VCaP (cell line): Measurements from ENCODE around the gene OR52N5.

ENCODE experiments used
- H3K27ac ChIP-seq: fragments of 450-650 bp; 2 replicates; pipeline ENCODE4 v1.5.1; 2017
- CTCF ChIP-seq: fragments of 450-650 bp; conservative IDR thresholded peaks from 2 replicates; pipeline ENCODE4 v1.5.1; 2017; ENCODE audit warnings: mild to moderate bottlenecking, moderate library complexity

OR52N5 gene

GRCh38 chr11:5783255-5783654 lies at the start of gene OR52N5:
TSS of gene OR52N5 (minus strand) at chr11:5783355. CDS start at chr11:5778634, 4,721 bp downstream.
- no peak within 1 kb of the TSS for H3K27ac ChIP-seq
- TF ChIP-seq CTCF = no peak

- TF ChIP-seq CTCF = no peak
- no peak overlapping the region for H3K27ac ChIP-seq
Observed at GRCh38 chr11:5831196-5831829, 48.2 kb upstream of the OR52N5 start.

- no peak overlapping the region for H3K27ac ChIP-seq
- TF ChIP-seq CTCF = no peak
Observed at GRCh38 chr11:5818245-5818886, 35.2 kb upstream of the OR52N5 start.

GRCh38 chr11:5815534-5815933 lies 32.4 kb upstream of the OR52N5 start:
- H3K27ac ChIP-seq = no peak overlapping the region
- no peak for TF ChIP-seq CTCF

GRCh38 chr11:5809905-5810795 lies 27.0 kb upstream of the OR52N5 start:
- H3K27ac ChIP-seq = no peak overlapping the region
- TF ChIP-seq CTCF = no peak

DNA sequence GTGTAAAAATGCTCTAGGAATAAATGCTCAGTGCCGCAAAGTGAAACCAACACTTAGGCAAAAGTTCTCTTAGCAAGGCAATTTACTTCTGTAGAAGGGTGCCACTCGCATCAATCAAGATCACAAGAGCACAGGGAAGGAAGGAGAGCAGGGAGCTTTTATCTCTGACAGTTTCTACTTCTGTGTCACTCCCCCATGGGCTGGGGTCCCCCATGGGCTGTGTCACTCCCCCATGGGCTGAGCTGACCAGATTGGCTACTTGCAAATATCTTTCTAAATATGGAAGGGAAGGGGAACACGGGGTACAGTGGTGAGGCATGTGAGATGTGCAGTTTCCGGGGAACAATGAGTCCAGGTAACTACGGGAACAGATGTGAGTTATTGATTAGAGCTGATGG lies 26.0 kb upstream of the OR52N5 start:
- TF ChIP-seq CTCF = no peak
- H3K27ac ChIP-seq = no peak overlapping the region

DNA sequence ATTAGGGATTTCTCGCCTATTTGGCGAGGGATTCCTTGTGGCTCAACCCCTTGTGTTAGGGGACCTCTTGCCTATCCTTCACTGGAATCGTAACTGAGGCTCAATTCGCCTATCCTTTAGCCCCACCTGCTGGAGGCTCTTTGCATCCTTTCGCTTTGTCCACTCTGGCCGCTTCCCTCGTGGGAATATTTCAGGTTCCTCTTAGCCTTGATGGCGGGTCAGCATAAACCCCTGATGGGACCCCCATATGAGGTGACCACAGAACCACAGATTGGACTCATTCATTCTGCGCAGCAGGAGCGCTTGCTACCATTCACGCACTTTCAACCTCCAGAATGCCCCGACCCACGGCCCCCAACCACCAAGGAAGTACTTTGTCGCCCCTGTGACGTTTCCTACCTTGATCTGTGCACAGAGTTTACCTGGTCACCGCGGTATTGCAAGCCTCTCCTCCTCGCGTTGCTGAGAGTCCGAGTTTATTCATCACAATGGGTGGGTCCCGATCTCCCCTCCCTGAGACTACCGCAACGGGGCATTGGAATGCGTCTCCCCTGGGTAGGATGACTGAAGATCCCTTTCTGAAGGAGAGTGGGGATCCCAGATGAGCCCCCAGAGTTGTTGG lies 25.5 kb upstream of the OR52N5 start, which contains the start of gene OR52N2:
Gene OR52N2, plus strand, starts transcription at position 425 of the 622 bp plus-strand sequence. CDS start 11,412 bp downstream, outside the sequence.
- TF ChIP-seq CTCF = peak; percentile 80
- no peak within 1 kb of the TSS for H3K27ac ChIP-seq
